Measurements from ENCODE around the gene TMEM252. TPM values are rescaled to one million over a fixed set of nuclear protein-coding genes. Genes with fewer than 3 reads are reported as not detected.
A peak's percentile ranks its signal among the peaks of the same experiment; 100 is the strongest.

The TMEM252 gene
- total RNA-seq, 5 donors from 2014 or later (not counting 1 experiment from before 2014, with no cell fraction given) = not detected

DNA sequence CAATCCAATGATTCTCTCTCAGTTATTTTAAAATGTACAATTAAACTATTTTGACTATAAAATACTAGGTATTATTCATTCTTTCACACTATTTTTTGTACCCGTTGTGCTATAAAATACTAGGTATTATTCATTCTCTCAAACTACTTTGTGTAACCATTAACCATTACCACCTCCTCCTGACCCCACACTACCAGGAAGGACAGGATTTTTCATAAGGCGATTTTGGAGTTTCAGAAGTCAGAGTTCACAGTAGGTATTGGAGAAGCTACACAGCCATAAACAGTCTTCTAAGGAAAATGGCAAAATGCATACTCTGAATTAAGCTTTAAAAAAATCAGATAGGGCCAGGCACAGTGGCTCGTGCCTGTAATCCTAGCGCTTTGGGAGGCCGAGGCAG is 35.1 kb upstream of the TMEM252 start:
- no peak for ATAC-seq (replicated peaks in 1 of 4)
- Mint-ChIP-seq H3K27me3 (peaks cover 7 to 9% of the 10 kb centered on the region in 2 donors), H3K4me1 (no peaks in the 10 kb centered on the region), H3K9me3 (peaks cover 3 to 6% (median 5%) of the 10 kb centered on the region in 3 donors), H3K36me3 (no peaks in the 10 kb centered on the region), H3K4me3 (no peak overlapping the region), H3K27ac (no peak overlapping the region)
- no peaks in the 10 kb centered on the region for H3K9me3 ChIP-seq
- H3K4me3 ChIP-seq (ENCODE audit: control insufficient read depth in 1 of 2, extremely low read depth in 1 of 2, low read length in 1 of 2) = no peak overlapping the region
- ChIA-PET CTCF (no interaction called here), POLR2A (interaction anchor here in 1 of 2 donors (0.5 to 0.7 kb wide), 3 partner anchors 15 to 617 kb away, joined by 4 to 7 read pairs (median 6); no protein-coding TSS in a partner anchor)
- WGBS (ENCODE audit: insufficient coverage) = 38% methylated on average over 2 of the region's 5 CpGs
- peaks cover 0 to 10% of the 10 kb centered on the region in 2 experiments for H3K27me3 ChIP-seq (replicated peaks in 1 of 2; ENCODE audit: control insufficient read depth in 2 of 2, extremely low read depth in 1 of 2, insufficient read depth in 2 of 2, low read length in 1 of 2)
- H3K36me3 ChIP-seq (ENCODE audit: control insufficient read depth in 2 of 2, extremely low read depth in 1 of 2, insufficient read depth in 1 of 2, low read length in 1 of 2) = no peaks in the 10 kb centered on the region
- no peak for DNase-seq
- H3K4me1 ChIP-seq (ENCODE audit: control insufficient read depth in 1 of 2, extremely low read depth in 1 of 2, insufficient read depth in 2 of 2, low read length in 2 of 2) = no peaks in the 10 kb centered on the region
- no peak overlapping the region for H3K27ac ChIP-seq (ENCODE audit: low read length)

DNA sequence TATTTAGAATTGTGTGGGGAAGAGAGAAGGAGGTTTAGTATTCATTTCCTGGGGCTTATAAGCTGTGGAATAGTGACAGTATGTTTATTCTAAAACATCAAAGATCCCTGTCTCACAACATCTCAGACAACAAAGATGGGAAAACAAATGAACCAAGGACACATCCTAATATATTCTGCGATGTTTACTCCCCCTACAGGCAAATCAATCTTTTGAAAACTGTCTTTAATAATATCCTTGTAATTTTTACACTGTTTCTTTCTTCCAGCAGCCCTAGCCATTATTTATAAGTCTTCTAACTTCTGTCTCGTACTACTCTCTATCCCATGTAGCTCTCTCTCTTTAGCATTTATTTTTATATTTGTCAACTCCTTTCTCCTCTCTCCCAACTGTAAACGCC is 33.5 kb upstream of the TMEM252 start:
- Histone ChIP-seq H3K27ac (ENCODE audit: low read length) (no peak overlapping the region), H3K4me1 (ENCODE audit: control insufficient read depth in 1 of 2, extremely low read depth in 1 of 2, insufficient read depth in 2 of 2, low read length in 2 of 2) (no peaks in the 10 kb centered on the region), H3K9me3 (no peaks in the 10 kb centered on the region), H3K36me3 (ENCODE audit: control insufficient read depth in 2 of 2, extremely low read depth in 1 of 2, insufficient read depth in 1 of 2, low read length in 1 of 2) (no peaks in the 10 kb centered on the region), H3K4me3 (ENCODE audit: control insufficient read depth in 1 of 2, extremely low read depth in 1 of 2, low read length in 1 of 2) (no peak overlapping the region), H3K27me3 (replicated peaks in 1 of 2; ENCODE audit: control insufficient read depth in 2 of 2, extremely low read depth in 1 of 2, insufficient read depth in 2 of 2, low read length in 1 of 2) (peaks cover 0 to 5% of the 10 kb centered on the region in 2 experiments)
- WGBS (ENCODE audit: insufficient coverage) = 60% methylated on average over 1 of the region's 3 CpGs
- H3K36me3 Mint-ChIP-seq = no peaks in the 10 kb centered on the region
- POLR2A ChIA-PET = no interaction called here
- ATAC-seq (replicated peaks in 1 of 4) (no peak), DNase-seq (no peak)
- peaks cover 14 to 18% of the 10 kb centered on the region in 2 donors for H3K27me3 Mint-ChIP-seq
- CTCF ChIA-PET = interaction anchor here in 1 of 2 donors (0.8 kb wide), 1 partner anchor 449 kb away, joined by 3 read pairs; no protein-coding TSS in a partner anchor
- no peak overlapping the region for H3K4me3 Mint-ChIP-seq
- H3K27ac Mint-ChIP-seq = no peak overlapping the region
- H3K9me3 Mint-ChIP-seq = peaks cover 3 to 6% (median 5%) of the 10 kb centered on the region in 3 donors
- H3K4me1 Mint-ChIP-seq = no peaks in the 10 kb centered on the region

DNA sequence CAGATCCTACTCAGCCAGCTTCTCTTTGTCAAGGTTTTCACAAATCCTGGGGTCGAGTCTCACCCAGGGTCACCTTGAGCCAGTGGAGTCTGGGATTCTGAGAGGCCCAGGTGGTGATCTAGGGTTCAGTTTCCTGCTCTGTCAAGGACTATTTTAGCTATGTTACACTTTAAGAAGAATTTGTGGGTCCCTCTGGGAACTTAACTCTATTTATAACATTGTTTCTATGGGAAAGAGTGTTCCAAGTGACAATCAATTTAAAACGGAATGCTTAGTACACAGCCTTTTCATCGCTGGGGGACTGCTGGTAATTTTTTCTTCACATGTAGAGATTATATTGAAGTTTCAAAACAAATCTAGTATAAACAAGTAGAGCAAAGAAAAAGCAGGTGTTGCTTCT is 26.9 kb upstream of the TMEM252 start:
- ChIA-PET CTCF (no interaction called here), POLR2A (no interaction called here)
- Histone ChIP-seq H3K27me3 (replicated peaks in 1 of 2; ENCODE audit: control insufficient read depth in 2 of 2, extremely low read depth in 1 of 2, insufficient read depth in 2 of 2, low read length in 1 of 2) (peaks cover 0 to 10% of the 10 kb centered on the region in 2 experiments), H3K4me1 (ENCODE audit: control insufficient read depth in 1 of 2, extremely low read depth in 1 of 2, insufficient read depth in 2 of 2, low read length in 2 of 2) (no peaks in the 10 kb centered on the region), H3K36me3 (ENCODE audit: control insufficient read depth in 2 of 2, extremely low read depth in 1 of 2, insufficient read depth in 1 of 2, low read length in 1 of 2) (no peaks in the 10 kb centered on the region), H3K27ac (ENCODE audit: low read length) (no peak overlapping the region), H3K9me3 (no peaks in the 10 kb centered on the region), H3K4me3 (ENCODE audit: control insufficient read depth in 1 of 2, extremely low read depth in 1 of 2, low read length in 1 of 2) (no peak overlapping the region)
- Mint-ChIP-seq H3K36me3 (no peaks in the 10 kb centered on the region), H3K27ac (no peak overlapping the region), H3K4me1 (no peaks in the 10 kb centered on the region), H3K27me3 (peaks cover 32 to 39% of the 10 kb centered on the region in 2 donors), H3K9me3 (peaks cover 3 to 6% (median 5%) of the 10 kb centered on the region in 3 donors), H3K4me3 (no peak overlapping the region)
- DNase-seq (no peak), ATAC-seq (replicated peaks in 1 of 4) (no peak)
- WGBS (ENCODE audit: insufficient coverage) = no CpG with 5 or more reads among the region's 3 CpGs

GRCh38 chr9:68562461-68562860 is 21.8 kb upstream of the TMEM252 start:
- ChIA-PET POLR2A (no interaction called here), CTCF (no interaction called here)
- no peak for DNase-seq
- H3K4me1 Mint-ChIP-seq = peaks cover 0 to 10% (median 9%) of the 10 kb centered on the region in 3 donors
- H3K36me3 ChIP-seq (ENCODE audit: control insufficient read depth in 2 of 2, extremely low read depth in 1 of 2, insufficient read depth in 1 of 2, low read length in 1 of 2) = no peaks in the 10 kb centered on the region
- H3K4me1 ChIP-seq (ENCODE audit: control insufficient read depth in 1 of 2, extremely low read depth in 1 of 2, insufficient read depth in 2 of 2, low read length in 2 of 2) = peaks cover 0 to 10% of the 10 kb centered on the region in 2 experiments
- H3K27me3 ChIP-seq (replicated peaks in 1 of 2; ENCODE audit: control insufficient read depth in 2 of 2, extremely low read depth in 1 of 2, insufficient read depth in 2 of 2, low read length in 1 of 2) = peaks cover 0 to 20% of the 10 kb centered on the region in 2 experiments
- no peaks in the 10 kb centered on the region for H3K9me3 ChIP-seq
- H3K27ac Mint-ChIP-seq = no peak overlapping the region
- no peak overlapping the region for H3K4me3 ChIP-seq (ENCODE audit: control insufficient read depth in 1 of 2, extremely low read depth in 1 of 2, low read length in 1 of 2)
- H3K27me3 Mint-ChIP-seq = peaks cover 23 to 33% of the 10 kb centered on the region in 2 donors
- 67% methylated on average over 2 of the region's 2 CpGs for WGBS (ENCODE audit: insufficient coverage)
- no peak for ATAC-seq (replicated peaks in 1 of 4)
- no peaks in the 10 kb centered on the region for H3K9me3 Mint-ChIP-seq
- no peak overlapping the region for H3K27ac ChIP-seq (ENCODE audit: low read length)
- H3K4me3 Mint-ChIP-seq = no peak overlapping the region
- H3K36me3 Mint-ChIP-seq = no peaks in the 10 kb centered on the region

DNA sequence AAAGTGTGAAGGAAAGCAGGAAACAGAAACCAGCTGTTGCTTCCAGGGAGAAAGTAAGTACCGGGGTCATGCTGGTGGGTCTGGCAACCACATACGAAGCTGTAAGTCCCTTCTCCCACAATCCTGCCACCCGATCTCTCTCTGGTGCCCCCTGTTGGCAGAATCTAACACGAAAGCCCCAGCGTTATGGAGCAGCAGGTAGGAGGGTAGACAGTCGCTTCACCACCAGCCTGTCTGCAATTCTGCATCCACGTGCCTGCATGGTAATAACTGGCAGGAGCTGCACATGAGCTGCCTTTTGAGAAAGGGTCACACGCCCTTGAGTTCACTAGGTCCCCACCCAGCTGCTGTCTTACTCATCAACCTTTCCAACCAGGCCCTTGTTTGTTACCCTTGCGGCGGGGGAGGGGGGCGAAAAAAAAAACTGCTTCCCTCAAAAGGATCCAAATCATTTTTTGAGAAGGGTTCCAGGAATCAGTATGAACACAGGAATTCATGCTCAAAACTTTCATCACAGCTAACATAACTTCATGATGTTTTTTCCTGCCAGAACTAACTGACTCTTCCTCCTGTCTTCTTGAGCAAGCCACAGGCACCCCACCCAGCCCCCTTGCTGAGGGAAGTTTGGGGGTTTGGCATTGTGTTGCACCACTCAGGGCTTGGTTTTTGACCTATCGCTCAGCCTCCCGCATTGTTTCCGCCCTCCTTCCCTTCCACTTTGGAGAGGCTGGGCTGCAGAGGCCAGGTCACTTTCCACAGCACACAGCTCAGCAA is 19.6 kb upstream of the TMEM252 start:
- Mint-ChIP-seq H3K27me3 (peaks cover 26 to 35% of the 10 kb centered on the region in 2 donors), H3K4me1 (peaks cover 0 to 10% (median 9%) of the 10 kb centered on the region in 3 donors), H3K36me3 (no peaks in the 10 kb centered on the region), H3K27ac (no peak overlapping the region), H3K4me3 (peak overlapping the region in 1 of 3 donors; percentile 23), H3K9me3 (no peaks in the 10 kb centered on the region)
- no peaks in the 10 kb centered on the region for H3K36me3 ChIP-seq (ENCODE audit: control insufficient read depth in 2 of 2, extremely low read depth in 1 of 2, insufficient read depth in 1 of 2, low read length in 1 of 2)
- ATAC-seq (replicated peaks in 1 of 4) = peak in 3 of 4 experiments; percentile 26 to 43 (median 40)
- no peak overlapping the region for H3K27ac ChIP-seq (ENCODE audit: low read length)
- H3K27me3 ChIP-seq (replicated peaks in 1 of 2; ENCODE audit: control insufficient read depth in 2 of 2, extremely low read depth in 1 of 2, insufficient read depth in 2 of 2, low read length in 1 of 2) = peaks cover 0 to 20% of the 10 kb centered on the region in 2 experiments
- H3K4me3 ChIP-seq (ENCODE audit: control insufficient read depth in 1 of 2, extremely low read depth in 1 of 2, low read length in 1 of 2) = no peak overlapping the region
- ChIA-PET CTCF (interaction anchor here (0.5 to 1.2 kb wide), 4 partner anchors 424 to 636 kb away, joined by 3 to 4 read pairs (median 3); no protein-coding TSS in a partner anchor), POLR2A (interaction anchor here in 1 of 2 donors (0.6 kb wide), 1 partner anchor 619 kb away, joined by 3 read pairs; no protein-coding TSS in a partner anchor)
- peaks cover 0 to 10% of the 10 kb centered on the region in 2 experiments for H3K4me1 ChIP-seq (ENCODE audit: control insufficient read depth in 1 of 2, extremely low read depth in 1 of 2, insufficient read depth in 2 of 2, low read length in 2 of 2)
- no peaks in the 10 kb centered on the region for H3K9me3 ChIP-seq
- DNase-seq = peak in 27 of 35 experiments; percentile 5 to 55 (median 21)
- 26% methylated on average over 8 of the region's 14 CpGs for WGBS (ENCODE audit: insufficient coverage)

DNA sequence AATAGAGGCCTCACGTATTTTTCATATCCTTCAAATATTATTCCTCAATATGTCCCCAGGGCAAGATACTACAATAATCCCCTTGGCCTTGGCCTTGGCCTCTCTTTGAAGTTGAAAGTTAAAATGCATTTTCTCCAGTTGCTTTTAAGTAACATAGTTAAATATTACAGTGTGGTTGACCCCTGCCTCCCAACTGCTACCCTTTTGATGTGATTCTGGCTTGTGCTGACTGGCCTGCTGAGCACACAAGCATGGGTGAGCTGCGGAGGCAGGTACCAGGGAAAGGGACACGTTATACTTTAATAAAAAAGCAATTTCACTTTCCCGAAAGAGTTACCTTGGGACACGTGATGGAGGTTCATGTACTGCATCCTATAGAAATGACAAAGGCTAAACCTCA is 17.9 kb upstream of the TMEM252 start:
- Mint-ChIP-seq H3K36me3 (no peaks in the 10 kb centered on the region), H3K4me3 (no peak overlapping the region), H3K4me1 (peaks cover 0 to 10% (median 9%) of the 10 kb centered on the region in 3 donors), H3K27ac (no peak overlapping the region), H3K27me3 (peaks cover 21 to 35% of the 10 kb centered on the region in 2 donors), H3K9me3 (no peaks in the 10 kb centered on the region)
- ChIA-PET CTCF (interaction anchor here in 1 of 2 donors (1.2 kb wide), 1 partner anchor 463 kb away, joined by 3 read pairs; no protein-coding TSS in a partner anchor), POLR2A (no interaction called here)
- no peaks in the 10 kb centered on the region for H3K9me3 ChIP-seq
- no peak for DNase-seq
- ATAC-seq (replicated peaks in 1 of 4) = no peak
- no peak overlapping the region for H3K27ac ChIP-seq (ENCODE audit: low read length)
- peaks cover 0 to 17% of the 10 kb centered on the region in 2 experiments for H3K27me3 ChIP-seq (replicated peaks in 1 of 2; ENCODE audit: control insufficient read depth in 2 of 2, extremely low read depth in 1 of 2, insufficient read depth in 2 of 2, low read length in 1 of 2)
- no peak overlapping the region for H3K4me3 ChIP-seq (ENCODE audit: control insufficient read depth in 1 of 2, extremely low read depth in 1 of 2, low read length in 1 of 2)
- peaks cover 0 to 10% of the 10 kb centered on the region in 2 experiments for H3K4me1 ChIP-seq (ENCODE audit: control insufficient read depth in 1 of 2, extremely low read depth in 1 of 2, insufficient read depth in 2 of 2, low read length in 2 of 2)
- H3K36me3 ChIP-seq (ENCODE audit: control insufficient read depth in 2 of 2, extremely low read depth in 1 of 2, insufficient read depth in 1 of 2, low read length in 1 of 2) = no peaks in the 10 kb centered on the region
- 100% methylated on average over 2 of the region's 5 CpGs for WGBS (ENCODE audit: insufficient coverage)
